GM23338 (cell line): ENCODE measurements around the gene ABAT. TPM values are rescaled to one million over a fixed set of nuclear protein-coding genes. Genes with fewer than 3 reads are reported as not detected.

Experiments used
- ATAC-seq: fragments of 200-7000 bp; cut with Tn5 transposase; 3 replicates; pipeline ENCODE4 v1.9.1; 2020
- DNase-seq: peaks from one replicate; pipeline ENCODE4 v3.0.0-alpha.2; 2015; ENCODE audit warnings: low spot score
- H2AFZ ChIP-seq: fragments of 200-600 bp; sonication (generic); 2 replicates; pipeline ENCODE4 v1.8.0; 2016; ENCODE audit warnings: antibody characterized with exemption, mild to moderate bottlenecking, moderate library complexity
- H3F3A ChIP-seq: fragments of 200-600 bp; sonication (generic); replicated peaks from 2 replicates; pipeline ENCODE4 v1.8.0; 2017; ENCODE audit warnings: antibody characterized with exemption, mixed run types, low read depth
- H3K27ac ChIP-seq: fragments of 200-600 bp; sonication (generic); 2 replicates; pipeline ENCODE4 v1.6.1; 2016; ENCODE audit warnings: low read depth
- H3K27me3 ChIP-seq: fragments of 200-600 bp; sonication (generic); 2 replicates; pipeline ENCODE4 v1.8.0; 2016; ENCODE audit warnings: mild to moderate bottlenecking, mixed run types, moderate library complexity; ENCODE audit not compliant: insufficient read depth
- H3K36me3 ChIP-seq: fragments of 200-600 bp; sonication (generic); 2 replicates; pipeline ENCODE4 v1.8.0; 2016; ENCODE audit warnings: mild to moderate bottlenecking; ENCODE audit not compliant: insufficient read depth
- H3K4me1 ChIP-seq: fragments of 200-600 bp; sonication (generic); 2 replicates; pipeline ENCODE4 v1.8.0; 2016; ENCODE audit warnings: mild to moderate bottlenecking, moderate library complexity; ENCODE audit not compliant: insufficient read depth
- H3K4me2 ChIP-seq: fragments of 200-600 bp; sonication (generic); 2 replicates; pipeline ENCODE4 v1.7.1; 2017; ENCODE audit warnings: mixed run types
- H3K4me3 ChIP-seq: fragments of 200-600 bp; sonication (generic); 2 replicates; pipeline ENCODE4 v1.6.1; 2016; ENCODE audit warnings: mixed run types
- H3K79me2 ChIP-seq: fragments of 200-600 bp; sonication (generic); replicated peaks from 2 replicates; pipeline ENCODE4 v1.8.0; 2017; ENCODE audit warnings: mild to moderate bottlenecking; ENCODE audit not compliant: insufficient read depth
- H3K9me2 ChIP-seq: fragments of 200-600 bp; sonication (generic); 2 replicates; pipeline ENCODE4 v1.8.0; 2017; ENCODE audit not compliant: insufficient read depth
- H4K20me1 ChIP-seq: fragments of 200-600 bp; sonication (generic); replicated peaks from 2 replicates; pipeline ENCODE4 v1.8.0; 2017; ENCODE audit warnings: mild to moderate bottlenecking; ENCODE audit not compliant: insufficient read depth
- H3K27ac Mint-ChIP-seq: 2 replicates; pipeline ENCODE4 v1.8.0; 2020; ENCODE audit warnings: inconsistent platforms, mild to moderate bottlenecking, moderate library complexity, mixed read lengths
- H3K27me3 Mint-ChIP-seq: 3 replicates; pipeline ENCODE4 v1.8.0; 2022; ENCODE audit warnings: low read depth, mild to moderate bottlenecking, moderate library complexity, mixed read lengths, inconsistent platforms; ENCODE audit not compliant: insufficient read depth, poor library complexity
- H3K36me3 Mint-ChIP-seq: 3 replicates; pipeline ENCODE4 v1.8.0; 2021; ENCODE audit warnings: low read depth, mild to moderate bottlenecking, inconsistent platforms, moderate library complexity, mixed read lengths
- H3K4me1 Mint-ChIP-seq: 3 replicates; pipeline ENCODE4 v1.8.0; 2020; ENCODE audit warnings: mild to moderate bottlenecking, inconsistent platforms, mixed read lengths
- H3K4me3 Mint-ChIP-seq: 3 replicates; pipeline ENCODE4 v1.8.0; 2021; ENCODE audit warnings: moderate library complexity, mild to moderate bottlenecking, inconsistent platforms, mixed read lengths
- H3K9me3 Mint-ChIP-seq: 3 replicates; pipeline ENCODE4 v1.8.0; 2020; ENCODE audit warnings: moderate library complexity, mild to moderate bottlenecking, inconsistent platforms, mixed read lengths
- CREB1 ChIP-seq: fragments of 250-450 bp; sonication (Bioruptor Pico); IDR thresholded peaks from 2 replicates; pipeline ENCODE4 v1.5.0; 2020; ENCODE audit warnings: low read depth, mild to moderate bottlenecking, moderate library complexity
- CTCF ChIP-seq, 2 experiments: fragments of 200-600 bp in 1 of 2; sonication (generic) in 1 of 2; conservative IDR thresholded peaks; 2 replicates each; pipeline versions ENCODE4 v1.5.1 to v1.6.1; 2016 to 2017; ENCODE audit warnings: antibody characterized with exemption in 2 of 2, low read depth in 2 of 2, mild to moderate bottlenecking in 2 of 2, moderate library complexity in 1 of 2
- ETS1 ChIP-seq: IDR thresholded peaks from 2 replicates; pipeline ENCODE4 v1.6.1; 2016; ENCODE audit warnings: antibody characterized with exemption
- EZH2 ChIP-seq: fragments of 200-600 bp; sonication (generic); IDR thresholded peaks from one replicate; pipeline ENCODE4 v1.8.0; 2017; ENCODE audit warnings: antibody characterized with exemption, mild to moderate bottlenecking, low read depth; ENCODE audit not compliant: unreplicated experiment
- EZH2phosphoT487 ChIP-seq: fragments of 200-600 bp; sonication (generic); IDR thresholded peaks from one replicate; pipeline ENCODE4 v1.8.1; 2018; ENCODE audit warnings: antibody characterized with exemption; ENCODE audit not compliant: unreplicated experiment
- JUNB ChIP-seq: IDR thresholded peaks from one replicate; pipeline ENCODE4 v1.6.1; 2016; ENCODE audit warnings: antibody characterized with exemption; ENCODE audit not compliant: unreplicated experiment
- NANOG ChIP-seq: IDR thresholded peaks from 2 replicates; pipeline ENCODE4 v1.6.1; 2016; ENCODE audit warnings: antibody characterized with exemption, borderline replicate concordance
- POLR2AphosphoS5 ChIP-seq: IDR thresholded peaks from 2 replicates; pipeline ENCODE4 v1.6.1; 2016; ENCODE audit warnings: antibody characterized with exemption, low read depth
- REST ChIP-seq: IDR thresholded peaks from one replicate; pipeline ENCODE4 v1.6.1; 2018; ENCODE audit warnings: antibody characterized with exemption; ENCODE audit not compliant: unreplicated experiment
- STAT1 ChIP-seq: IDR thresholded peaks from one replicate; pipeline ENCODE4 v1.6.1; 2016; ENCODE audit warnings: antibody characterized with exemption; ENCODE audit not compliant: unreplicated experiment
- ZNF114 ChIP-seq: fragments of 250-450 bp; sonication (Bioruptor Pico); IDR thresholded peaks from 2 replicates; pipeline ENCODE4 v1.5.0; 2020; ENCODE audit warnings: mild to moderate bottlenecking, moderate library complexity
- ZNF331 ChIP-seq: fragments of 250-450 bp; sonication (Bioruptor Pico); IDR thresholded peaks from 2 replicates; pipeline ENCODE4 v1.5.0; 2020; ENCODE audit warnings: low read depth, mild to moderate bottlenecking, moderate library complexity
- ZNF462 ChIP-seq: fragments of 250-450 bp; sonication (Bioruptor Pico); IDR thresholded peaks from 2 replicates; pipeline ENCODE4 v1.5.0; 2020; ENCODE audit warnings: mild to moderate bottlenecking, moderate library complexity
- polyA plus RNA-seq: library from polyadenylated mRNA; unstranded; fragments of >200 nt; fragmentation: Nextera tagmentation; extraction: Ambion mirVana; gene quantifications from 2 replicates; pipeline ENCODE4 v1.2.1, GENCODE V29; 2016
- total RNA-seq: library from RNA; depleted of rRNA; stranded (reverse); fragments of >200 nt; shearing (Covaris generic); gene quantifications from 2 replicates; pipeline ENCODE4 v1.2.3, GENCODE V29; 2014

The ABAT gene
- total and polyA plus RNA-seq, 2 experiments from 2014 or later, result 4.4 to 8.8 TPM

GRCh38 chr16:8816967-8817655 lies 142.7 kb downstream of the ABAT start:
- H4K20me1 ChIP-seq, result no peaks in the 10 kb centered on the region; the same call in 1 of the 2 replicates
- H3K4me2 ChIP-seq, result no peak overlapping the region
- Mint-ChIP-seq H3K27ac (no peak overlapping the region), H3K36me3 (peaks cover 89% of the 10 kb centered on the region), H3K4me3 (no peak overlapping the region), H3K27me3 (peaks cover 4% of the 10 kb centered on the region), H3K9me3 (no peaks in the 10 kb centered on the region), H3K4me1 (peaks cover 16% of the 10 kb centered on the region)
- TF ChIP-seq ETS1, result no peak
- no peak for TF ChIP-seq ZNF462 (CRISPR knock-in tag)
- no peak for TF ChIP-seq ZNF331 (CRISPR knock-in tag)
- TF ChIP-seq CTCF (conservative IDR thresholded peaks at IDR 0.05; ENCODE audit: low read depth in 2 of 2), result no peak
- TF ChIP-seq CREB1 (CRISPR knock-in tag), result no peak
- TF ChIP-seq ZNF114, result no peak
- TF ChIP-seq NANOG, result no peak
- no peak for TF ChIP-seq STAT1
- TF ChIP-seq POLR2AphosphoS5, result no peak
- TF ChIP-seq EZH2, result no peak
- TF ChIP-seq EZH2phosphoT487, result no peak
- TF ChIP-seq JUNB, result no peak
- no peak for TF ChIP-seq REST
- DNase-seq (no peak), ATAC-seq (no peak)
- no peak overlapping the region for H3K4me3 ChIP-seq
- no peak overlapping the region for H2AFZ ChIP-seq
- peaks cover 20% of the 10 kb centered on the region; the same call in 1 of the 2 replicates for H3F3A ChIP-seq
- H3K27me3 ChIP-seq, result no peaks in the 10 kb centered on the region
- peaks cover 5% of the 10 kb centered on the region; the same call in 1 of the 2 replicates for H3K4me1 ChIP-seq
- 0 out of 2 replicates have a peak, but pooled peaks cover 6% of the 10 kb centered on the region for H3K79me2 ChIP-seq
- H3K9me2 ChIP-seq, result no peaks in the 10 kb centered on the region
- H3K36me3 ChIP-seq, result peaks cover 43% of the 10 kb centered on the region
- H3K27ac ChIP-seq, result no peak overlapping the region; the same call in 1 of the 2 replicates
